H1 (cell line): ENCODE measurements around the gene LCN6. TPM values are rescaled to one million over a fixed set of nuclear protein-coding genes. Genes with fewer than 3 reads are reported as not detected.

ENCODE experiments used
- TBP ChIP-seq: IDR thresholded peaks from 2 replicates; pipeline ENCODE4 v1.6.1; 2011; ENCODE audit warnings: low read depth, low read length, improper control_type of control experiment
- polyA plus RNA-seq, 7 experiments: library from polyadenylated mRNA; depleted of rRNA in 3 of 7; stranded (reverse) in 5 of 7; unstranded in 2 of 7; fragments of >200 nt in 5 of 7; fragments of 200-250 nt in 2 of 7; gene quantifications; 1 replicate in 5 of 7; 2 replicates in 1 of 7; 4 replicates in 1 of 7; pipeline versions ENCODE4 v1.2.1 to v1.2.3, GENCODE V29; 2011 to 2013; ENCODE audit warnings: missing spikeins in 2 of 7, mixed read lengths in 2 of 7
- total RNA-seq: library from RNA; stranded (reverse); fragmentation: NEBNext Ultra II Directional; extraction: Animal tissue kit (Norgen Biotek cat#: 25700); gene quantifications from 2 replicates; pipeline ENCODE4 v1.2.1, GENCODE V29; 2021
- TF ChIP-seq, protein P1 (sequence below): IDR thresholded peaks from 2 replicates; pipeline ENCODE4 v1.6.1; 2012; ENCODE audit warnings: inconsistent platforms
- TF ChIP-seq, protein P2 (sequence below): fragments of 300-600 bp; sonication (generic); IDR thresholded peaks from 2 replicates; pipeline ENCODE4 v1.7.1; 2012; ENCODE audit warnings: low read length, moderate library complexity, mild to moderate bottlenecking, inconsistent platforms; ENCODE audit not compliant: insufficient replicate concordance

The LCN6 gene
- total and polyA plus RNA-seq, 2 of the 8 experiments (the other 6 are each of a cell fraction or from before 2014, with no cell fraction given) = not detected

DNA sequence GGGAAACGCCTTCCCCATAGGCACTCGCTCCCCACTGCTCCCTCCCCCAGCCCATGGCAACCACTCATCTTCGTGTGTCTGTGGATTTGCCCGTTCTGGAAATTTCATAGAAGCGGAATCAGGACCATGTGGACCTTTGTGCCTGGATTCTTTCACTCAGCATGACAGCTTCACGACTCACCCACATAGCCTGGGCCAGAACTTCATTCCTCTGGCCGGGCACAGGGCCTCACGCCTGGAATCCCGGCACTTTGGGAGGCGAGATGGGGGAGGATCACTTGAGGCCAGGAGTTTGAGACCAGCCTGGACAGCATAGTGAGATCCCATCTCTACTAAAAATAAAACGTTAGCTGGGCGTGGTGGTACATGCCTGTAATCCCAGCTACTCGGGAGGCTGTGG is 48.0 kb downstream of the LCN6 start (continued):
- TF ChIP-seq, protein P1, sequence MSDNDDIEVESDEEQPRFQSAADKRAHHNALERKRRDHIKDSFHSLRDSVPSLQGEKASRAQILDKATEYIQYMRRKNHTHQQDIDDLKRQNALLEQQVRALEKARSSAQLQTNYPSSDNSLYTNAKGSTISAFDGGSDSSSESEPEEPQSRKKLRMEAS = no peak
- TF ChIP-seq, protein P2, sequence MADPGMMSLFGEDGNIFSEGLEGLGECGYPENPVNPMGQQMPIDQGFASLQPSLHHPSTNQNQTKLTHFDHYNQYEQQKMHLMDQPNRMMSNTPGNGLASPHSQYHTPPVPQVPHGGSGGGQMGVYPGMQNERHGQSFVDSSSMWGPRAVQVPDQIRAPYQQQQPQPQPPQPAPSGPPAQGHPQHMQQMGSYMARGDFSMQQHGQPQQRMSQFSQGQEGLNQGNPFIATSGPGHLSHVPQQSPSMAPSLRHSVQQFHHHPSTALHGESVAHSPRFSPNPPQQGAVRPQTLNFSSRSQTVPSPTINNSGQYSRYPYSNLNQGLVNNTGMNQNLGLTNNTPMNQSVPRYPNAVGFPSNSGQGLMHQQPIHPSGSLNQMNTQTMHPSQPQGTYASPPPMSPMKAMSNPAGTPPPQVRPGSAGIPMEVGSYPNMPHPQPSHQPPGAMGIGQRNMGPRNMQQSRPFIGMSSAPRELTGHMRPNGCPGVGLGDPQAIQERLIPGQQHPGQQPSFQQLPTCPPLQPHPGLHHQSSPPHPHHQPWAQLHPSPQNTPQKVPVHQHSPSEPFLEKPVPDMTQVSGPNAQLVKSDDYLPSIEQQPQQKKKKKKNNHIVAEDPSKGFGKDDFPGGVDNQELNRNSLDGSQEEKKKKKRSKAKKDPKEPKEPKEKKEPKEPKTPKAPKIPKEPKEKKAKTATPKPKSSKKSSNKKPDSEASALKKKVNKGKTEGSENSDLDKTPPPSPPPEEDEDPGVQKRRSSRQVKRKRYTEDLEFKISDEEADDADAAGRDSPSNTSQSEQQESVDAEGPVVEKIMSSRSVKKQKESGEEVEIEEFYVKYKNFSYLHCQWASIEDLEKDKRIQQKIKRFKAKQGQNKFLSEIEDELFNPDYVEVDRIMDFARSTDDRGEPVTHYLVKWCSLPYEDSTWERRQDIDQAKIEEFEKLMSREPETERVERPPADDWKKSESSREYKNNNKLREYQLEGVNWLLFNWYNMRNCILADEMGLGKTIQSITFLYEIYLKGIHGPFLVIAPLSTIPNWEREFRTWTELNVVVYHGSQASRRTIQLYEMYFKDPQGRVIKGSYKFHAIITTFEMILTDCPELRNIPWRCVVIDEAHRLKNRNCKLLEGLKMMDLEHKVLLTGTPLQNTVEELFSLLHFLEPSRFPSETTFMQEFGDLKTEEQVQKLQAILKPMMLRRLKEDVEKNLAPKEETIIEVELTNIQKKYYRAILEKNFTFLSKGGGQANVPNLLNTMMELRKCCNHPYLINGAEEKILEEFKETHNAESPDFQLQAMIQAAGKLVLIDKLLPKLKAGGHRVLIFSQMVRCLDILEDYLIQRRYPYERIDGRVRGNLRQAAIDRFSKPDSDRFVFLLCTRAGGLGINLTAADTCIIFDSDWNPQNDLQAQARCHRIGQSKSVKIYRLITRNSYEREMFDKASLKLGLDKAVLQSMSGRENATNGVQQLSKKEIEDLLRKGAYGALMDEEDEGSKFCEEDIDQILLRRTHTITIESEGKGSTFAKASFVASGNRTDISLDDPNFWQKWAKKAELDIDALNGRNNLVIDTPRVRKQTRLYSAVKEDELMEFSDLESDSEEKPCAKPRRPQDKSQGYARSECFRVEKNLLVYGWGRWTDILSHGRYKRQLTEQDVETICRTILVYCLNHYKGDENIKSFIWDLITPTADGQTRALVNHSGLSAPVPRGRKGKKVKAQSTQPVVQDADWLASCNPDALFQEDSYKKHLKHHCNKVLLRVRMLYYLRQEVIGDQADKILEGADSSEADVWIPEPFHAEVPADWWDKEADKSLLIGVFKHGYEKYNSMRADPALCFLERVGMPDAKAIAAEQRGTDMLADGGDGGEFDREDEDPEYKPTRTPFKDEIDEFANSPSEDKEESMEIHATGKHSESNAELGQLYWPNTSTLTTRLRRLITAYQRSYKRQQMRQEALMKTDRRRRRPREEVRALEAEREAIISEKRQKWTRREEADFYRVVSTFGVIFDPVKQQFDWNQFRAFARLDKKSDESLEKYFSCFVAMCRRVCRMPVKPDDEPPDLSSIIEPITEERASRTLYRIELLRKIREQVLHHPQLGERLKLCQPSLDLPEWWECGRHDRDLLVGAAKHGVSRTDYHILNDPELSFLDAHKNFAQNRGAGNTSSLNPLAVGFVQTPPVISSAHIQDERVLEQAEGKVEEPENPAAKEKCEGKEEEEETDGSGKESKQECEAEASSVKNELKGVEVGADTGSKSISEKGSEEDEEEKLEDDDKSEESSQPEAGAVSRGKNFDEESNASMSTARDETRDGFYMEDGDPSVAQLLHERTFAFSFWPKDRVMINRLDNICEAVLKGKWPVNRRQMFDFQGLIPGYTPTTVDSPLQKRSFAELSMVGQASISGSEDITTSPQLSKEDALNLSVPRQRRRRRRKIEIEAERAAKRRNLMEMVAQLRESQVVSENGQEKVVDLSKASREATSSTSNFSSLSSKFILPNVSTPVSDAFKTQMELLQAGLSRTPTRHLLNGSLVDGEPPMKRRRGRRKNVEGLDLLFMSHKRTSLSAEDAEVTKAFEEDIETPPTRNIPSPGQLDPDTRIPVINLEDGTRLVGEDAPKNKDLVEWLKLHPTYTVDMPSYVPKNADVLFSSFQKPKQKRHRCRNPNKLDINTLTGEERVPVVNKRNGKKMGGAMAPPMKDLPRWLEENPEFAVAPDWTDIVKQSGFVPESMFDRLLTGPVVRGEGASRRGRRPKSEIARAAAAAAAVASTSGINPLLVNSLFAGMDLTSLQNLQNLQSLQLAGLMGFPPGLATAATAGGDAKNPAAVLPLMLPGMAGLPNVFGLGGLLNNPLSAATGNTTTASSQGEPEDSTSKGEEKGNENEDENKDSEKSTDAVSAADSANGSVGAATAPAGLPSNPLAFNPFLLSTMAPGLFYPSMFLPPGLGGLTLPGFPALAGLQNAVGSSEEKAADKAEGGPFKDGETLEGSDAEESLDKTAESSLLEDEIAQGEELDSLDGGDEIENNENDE = no peak
- TF ChIP-seq TBP = no peak
